SK-N-SH (cell line): Measurements from ENCODE around the gene CCNY. TPM values are rescaled to one million over a fixed set of nuclear protein-coding genes. Genes with fewer than 3 reads are reported as not detected.

Experiments used
- CTCF ChIA-PET: fragments of 300-600, 350-600 bp; formaldehyde crosslinking; extraction: SDS; loops from one replicate; lab custom pipeline; 2021; lab: Yijun Ruan, JAX
- POLR2A ChIA-PET: fragments of 350-600 bp; sonication (Branson Sonifier 250); formaldehyde crosslinking; extraction: SDS; loops from one replicate; lab custom pipeline; 2020; ENCODE audit warnings: antibody characterized with exemption, inconsistent platforms; lab: Yijun Ruan, JAX
- DNase-seq: peaks from one replicate; pipeline ENCODE4 v3.0.0; 2012
- H2AFZ ChIP-seq: fragments of 200-600 bp; sonication (generic); 2 replicates; pipeline ENCODE4 v1.8.1; 2016; ENCODE audit warnings: antibody characterized with exemption, mild to moderate bottlenecking, low read depth
- H3F3A ChIP-seq: fragments of 200-600 bp; sonication (generic); replicated peaks from 2 replicates; pipeline ENCODE3; 2016; ENCODE audit warnings: antibody characterized with exemption, mild to moderate bottlenecking; ENCODE audit not compliant: insufficient read depth
- H3K27ac ChIP-seq, 2 experiments: fragments of 200-500 bp in 1 of 2; fragments of 200-600 bp in 1 of 2; sonication (Bioruptor generic) in 1 of 2; sonication (generic), shearing (Covaris generic) in 1 of 2; 2 replicates each; pipeline versions ENCODE4 v1.5.1 to v1.6.1; 2014 to 2016; ENCODE audit warnings: low read depth in 2 of 2, inconsistent platforms in 1 of 2, low read length in 1 of 2, mild to moderate bottlenecking in 1 of 2, mixed read lengths in 1 of 2
- H3K27me3 ChIP-seq: fragments of 200-600 bp; sonication (generic), shearing (Covaris generic); 2 replicates; pipeline ENCODE4 v1.6.1; 2016; ENCODE audit warnings: mixed run types; ENCODE audit not compliant: insufficient read depth
- H3K36me3 ChIP-seq, 2 experiments: fragments of 200-500 bp in 1 of 2; fragments of 200-600 bp in 1 of 2; sonication (Bioruptor generic) in 1 of 2; sonication (generic) in 1 of 2; replicated peaks in 1 of 2; 2 replicates each; pipeline versions ENCODE3 to v1.5.1; 2014 to 2016; ENCODE audit warnings: low read length in 1 of 2, mild to moderate bottlenecking in 1 of 2; ENCODE audit not compliant: insufficient read depth in 2 of 2, control insufficient read depth in 1 of 2
- H3K4me1 ChIP-seq, 2 experiments: fragments of 200-500 bp in 1 of 2; fragments of 200-600 bp in 1 of 2; sonication (Bioruptor generic) in 1 of 2; sonication (generic), shearing (Covaris generic) in 1 of 2; 2 replicates each; pipeline versions ENCODE4 v1.5.1 to v1.6.1; 2014 to 2016; ENCODE audit warnings: low read depth in 1 of 2, low read length in 1 of 2, mixed run types in 1 of 2; ENCODE audit not compliant: insufficient read depth in 2 of 2, control insufficient read depth in 1 of 2
- H3K4me2 ChIP-seq: fragments of 200-600 bp; sonication (generic), shearing (Covaris generic); 2 replicates; pipeline ENCODE4 v1.6.1; 2017; ENCODE audit warnings: mixed run types
- H3K4me3 ChIP-seq, 2 experiments: fragments of 200-500 bp in 1 of 2; fragments of 200-600 bp in 1 of 2; sonication (Bioruptor generic) in 1 of 2; sonication (generic), shearing (Covaris generic) in 1 of 2; 2 replicates each; pipeline versions ENCODE4 v1.5.1 to v1.8.1; 2014 to 2016; ENCODE audit warnings: low read depth in 2 of 2, inconsistent platforms in 1 of 2, low read length in 1 of 2, mild to moderate bottlenecking in 1 of 2, mixed read lengths in 1 of 2, moderate library complexity in 1 of 2
- H3K79me2 ChIP-seq: fragments of 200-600 bp; sonication (generic); 2 replicates; pipeline ENCODE4 v1.8.1; 2017; ENCODE audit warnings: mild to moderate bottlenecking; ENCODE audit not compliant: insufficient read depth
- H3K9ac ChIP-seq: fragments of 200-600 bp; sonication (generic); 2 replicates; pipeline ENCODE4 v1.6.1; 2017; ENCODE audit warnings: mixed run types
- H3K9me2 ChIP-seq: fragments of 200-600 bp; sonication (generic); 2 replicates; pipeline ENCODE4 v1.6.1; 2017; ENCODE audit warnings: mixed run types
- H3K9me3 ChIP-seq: fragments of 200-600 bp; sonication (generic); 2 replicates; pipeline ENCODE4 v1.6.1; 2017; ENCODE audit warnings: mixed run types, mild to moderate bottlenecking, moderate library complexity
- H4K20me1 ChIP-seq: fragments of 200-600 bp; sonication (generic); 2 replicates; pipeline ENCODE4 v1.6.1; 2017; ENCODE audit warnings: mild to moderate bottlenecking, mixed run types; ENCODE audit not compliant: insufficient read depth
- ELF1 ChIP-seq: IDR thresholded peaks from 2 replicates; pipeline ENCODE4 v1.4.0; 2012
- FOXM1 ChIP-seq: IDR thresholded peaks from 2 replicates; pipeline ENCODE4 v1.4.0; 2012; ENCODE audit warnings: low read depth, mild to moderate bottlenecking
- GATA2 ChIP-seq: sonication (generic); formaldehyde crosslinking; IDR thresholded peaks from 2 replicates; pipeline ENCODE4 v1.5.0; 2020; ENCODE audit warnings: mild to moderate bottlenecking, missing genetic modification reagents
- MAX ChIP-seq: IDR thresholded peaks from 2 replicates; pipeline ENCODE4 v1.4.0; 2012; ENCODE audit warnings: low read depth
- NFIC ChIP-seq: IDR thresholded peaks from 2 replicates; pipeline ENCODE4 v1.4.0; 2012; ENCODE audit warnings: borderline replicate concordance
- NRF1 ChIP-seq: IDR thresholded peaks from 2 replicates; pipeline ENCODE4 v1.6.1; 2012; ENCODE audit warnings: low read depth, mild to moderate bottlenecking, low read length
- PBX3 ChIP-seq: IDR thresholded peaks from 2 replicates; pipeline ENCODE4; 2012
- RCOR1 ChIP-seq: fragments of 150-350 bp; IDR thresholded peaks from 2 replicates; pipeline ENCODE4 v1.6.1; 2017; ENCODE audit warnings: antibody characterized with exemption, low read length
- REST ChIP-seq: IDR thresholded peaks from 2 replicates; pipeline ENCODE4 v1.6.1; 2012; ENCODE audit warnings: mild to moderate bottlenecking, low read depth, low read length, moderate library complexity
- USF1 ChIP-seq: IDR thresholded peaks from 2 replicates; pipeline ENCODE4 v1.4.0; 2012; ENCODE audit warnings: low read depth, borderline replicate concordance
- USF2 ChIP-seq: fragments of 150-350 bp; IDR thresholded peaks from 2 replicates; pipeline ENCODE4 v1.6.1; 2017; ENCODE audit warnings: antibody characterized with exemption, low read length, low read depth, borderline replicate concordance
- YY1 ChIP-seq: IDR thresholded peaks from 2 replicates; pipeline ENCODE4 v1.4.0; 2012; ENCODE audit warnings: low read depth, mild to moderate bottlenecking
- WGBS: methylation state at CpG from one replicate; pipeline ENCODE4 v1.1.6; 2017; ENCODE audit warnings: low lambda C conversion rate; 5-methylcytosine and 5-hydroxymethylcytosine counted together
- polyA plus RNA-seq, 3 experiments: library from polyadenylated mRNA; depleted of rRNA; stranded (reverse); fragments of >200 nt; gene quantifications; 2 replicates each; pipeline ENCODE4 v1.2.3, GENCODE V29; 2012

Gene CCNY
- polyA plus RNA-seq, 1 of the 3 experiments (the other 2 are of a cell fraction) = 29.4 TPM

GRCh38 chr10:35445150-35445884 lies 109.0 kb downstream of the CCNY start:
- H3F3A ChIP-seq = peaks cover 12% of the 10 kb centered on the region
- no peak overlapping the region for H3K4me3 ChIP-seq
- peaks cover 0 to 5% of the 10 kb centered on the region in 2 experiments for H3K36me3 ChIP-seq
- no peak overlapping the region for H3K9ac ChIP-seq
- H4K20me1 ChIP-seq = peaks cover 50% of the 10 kb centered on the region
- H3K4me1 ChIP-seq = peaks cover 30 to 36% of the 10 kb centered on the region in 2 experiments
- peaks cover 16% of the 10 kb centered on the region for H3K9me3 ChIP-seq
- no peak for DNase-seq
- no peaks in the 10 kb centered on the region for H3K9me2 ChIP-seq
- no peak overlapping the region for H3K4me2 ChIP-seq
- WGBS = 92% methylated on average over 4 of the region's 4 CpGs
- no peak overlapping the region for H2AFZ ChIP-seq
- ChIA-PET POLR2A (no interaction called here), CTCF (no interaction called here)
- no peaks in the 10 kb centered on the region for H3K27me3 ChIP-seq
- no peak for TF ChIP-seq USF2
- no peak for TF ChIP-seq MAX
- TF ChIP-seq YY1 = no peak
- no peak for TF ChIP-seq NFIC
- no peak for TF ChIP-seq NRF1
- no peak for TF ChIP-seq USF1
- TF ChIP-seq RCOR1 = no peak
- TF ChIP-seq PBX3 = no peak
- TF ChIP-seq REST = no peak
- no peak for TF ChIP-seq GATA2 (CRISPR knock-in tag)
- TF ChIP-seq FOXM1 = no peak
- no peak for TF ChIP-seq ELF1
- H3K27ac ChIP-seq = no peak overlapping the region
- peaks cover 97% of the 10 kb centered on the region for H3K79me2 ChIP-seq
